GM19351 (cell line): ENCODE measurements around the gene DEGS1.
A peak's percentile ranks its signal among the peaks of the same experiment; 100 is the strongest.
"Not testable (repeated sequence)": the region's sequence is repeated elsewhere in the genome, so short reads cannot be mapped to it uniquely, and the experiment has no call there.

Experiments
- ATAC-seq: cut with Tn5 transposase; IDR thresholded peaks from one replicate; pipeline ENCODE4 v1.9.1; 2021; ENCODE audit warnings: mild to moderate bottlenecking, moderate library complexity; ENCODE audit not compliant: unreplicated experiment

DEGS1 gene

GRCh38 chr1:224180783-224181452 lies 2.1 kb upstream of the DEGS1 start:
- no peak for ATAC-seq

GRCh38 chr1:224181453-224181810 lies 1.6 kb upstream of the DEGS1 start:
- no peak for ATAC-seq

GRCh38 chr1:224182057-224182865 lies 779 bp upstream of the DEGS1 start:
- peak; percentile 42 for ATAC-seq

- ATAC-seq, result peak; percentile 36
Measured at GRCh38 chr1:224183591-224184312, 712 bp downstream of the DEGS1 start.

- no peak for ATAC-seq
Measured at GRCh38 chr1:224185208-224185607, 2.2 kb downstream of the DEGS1 start.

GRCh38 chr1:224188286-224188685 lies 5.2 kb downstream of the DEGS1 start:
- ATAC-seq, result no peak

GRCh38 chr1:224189561-224189960 lies 6.5 kb downstream of the DEGS1 start:
- ATAC-seq, result no peak

GRCh38 chr1:224192082-224192788 lies 9.2 kb downstream of the DEGS1 start:
- no peak for ATAC-seq

GRCh38 chr1:224193319-224193966 lies 10.4 kb downstream of the DEGS1 start:
- no peak for ATAC-seq

GRCh38 chr1:224196813-224197600 lies 14.0 kb downstream of the DEGS1 start:
- no peak for ATAC-seq

- no peak for ATAC-seq
Measured at GRCh38 chr1:224198572-224198971, 15.5 kb downstream of the DEGS1 start.

- no peak for ATAC-seq
Measured at GRCh38 chr1:224199679-224200078, 16.6 kb downstream of the DEGS1 start.

- ATAC-seq, result no peak
Measured at GRCh38 chr1:224201383-224201782, 18.3 kb downstream of the DEGS1 start.

GRCh38 chr1:224201853-224202252 lies 18.8 kb downstream of the DEGS1 start:
- ATAC-seq, result no peak

GRCh38 chr1:224203243-224204016 lies 20.4 kb downstream of the DEGS1 start:
- peak; percentile 66 for ATAC-seq

GRCh38 chr1:224205438-224205840 lies 22.4 kb downstream of the DEGS1 start:
- ATAC-seq, result no peak

GRCh38 chr1:224205931-224206538 lies 23.0 kb downstream of the DEGS1 start:
- ATAC-seq, result not testable (repeated sequence)

- ATAC-seq, result no peak
Measured at GRCh38 chr1:224211206-224211962, 28.3 kb downstream of the DEGS1 start.
